ENCODE data around the gene TMEM150C. TPM values are rescaled to one million over a fixed set of nuclear protein-coding genes. Genes with fewer than 3 reads are reported as not detected.

The TMEM150C gene
- total and polyA plus RNA-seq, 2 of the 8 experiments (the other 6 are each of a cell fraction or from before 2014, with no cell fraction given): 1.5 to 1.7 TPM

DNA sequence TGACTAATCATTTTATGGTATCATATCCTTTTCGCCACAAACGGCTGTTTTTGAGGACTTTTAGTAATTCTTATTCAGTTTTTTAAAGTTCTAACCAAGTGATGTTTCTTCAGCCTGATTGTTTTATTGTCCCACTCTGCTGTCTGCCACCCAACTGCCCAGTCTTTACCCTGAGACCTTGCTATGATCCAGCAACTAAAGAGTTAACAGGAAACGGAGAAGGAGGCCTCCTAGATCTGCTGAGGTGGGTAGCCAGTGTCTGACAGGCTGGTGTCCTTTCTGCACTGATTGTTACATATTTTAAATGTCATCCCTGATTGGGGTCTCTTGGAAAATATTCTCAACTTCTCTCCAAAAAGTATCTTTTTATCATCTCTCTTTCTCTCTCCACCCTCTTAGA is 7.9 kb upstream of the TMEM150C start:
- Histone ChIP-seq H4K91ac (replicated peaks; ENCODE audit: insufficient read length, low read length) (no peak overlapping the region), H3K4me2 (ENCODE audit: insufficient read depth in 1 of 2, low read depth in 2 of 2, low read length in 2 of 2) (no peak overlapping the region), H3K36me3 (ENCODE audit: control insufficient read depth in 2 of 4, insufficient read depth in 4 of 4, low read length in 3 of 4) (no peaks in the 10 kb centered on the region), H3K18ac (ENCODE audit: extremely low read depth, low read length) (no peak overlapping the region), H4K5ac (ENCODE audit: insufficient read length, low read depth, low read length) (no peak overlapping the region), H3K9me3 (ENCODE audit: insufficient read depth in 2 of 2, low read depth in 1 of 2, low read length in 1 of 2) (no peaks in the 10 kb centered on the region), H2AK5ac (ENCODE audit: low read depth, low read length) (no peak overlapping the region), H3K79me2 (ENCODE audit: control insufficient read depth in 1 of 2, insufficient read depth in 2 of 2, low read length in 2 of 2) (no peaks in the 10 kb centered on the region), H3K23me2 (ENCODE audit: low read depth, low read length) (0 out of 2 replicates have a peak, but pooled peaks cover 2% of the 10 kb centered on the region), H3K14ac (ENCODE audit: insufficient read length) (no peak overlapping the region), H2BK12ac (ENCODE audit: low read depth, low read length) (no peak overlapping the region), H3K4ac (replicated peaks; ENCODE audit: insufficient read length, low read depth, low read length) (no peak overlapping the region), H3K56ac (replicated peaks; ENCODE audit: insufficient read length, low read depth, low read length) (no peak overlapping the region), H3K4me3 (ENCODE audit: extremely low read depth in 1 of 4, insufficient read depth in 2 of 4, low read depth in 3 of 4, low read length in 4 of 4) (no peak overlapping the region), H2BK15ac (ENCODE audit: low read length) (0 out of 2 replicates have a peak overlapping the region, but pooled peaks have one; percentile 40), H2AFZ (ENCODE audit: low read length) (peak overlapping the region; percentile 97; the same call in 1 of the 2 replicates), H3K79me1 (ENCODE audit: low read depth, low read length) (no peaks in the 10 kb centered on the region), H3K27me3 (replicated peaks in 1 of 4; ENCODE audit: control insufficient read depth in 3 of 4, extremely low read depth in 1 of 4, insufficient read depth in 3 of 4, low read length in 3 of 4) (no peaks in the 10 kb centered on the region), H3K4me1 (replicated peaks in 1 of 4; ENCODE audit: control insufficient read depth in 3 of 4, insufficient read depth in 4 of 4, low read length in 3 of 4) (peaks cover 0 to 2% (median under 1%) of the 10 kb centered on the region in 4 experiments; a peak in 2 of 7 replicates), H2BK20ac (ENCODE audit: low read length) (no peak overlapping the region), H4K8ac (ENCODE audit: extremely low read depth, insufficient read depth, low read length) (no peak overlapping the region), H4K20me1 (replicated peaks in 1 of 2; ENCODE audit: control insufficient read depth in 1 of 2, insufficient read depth in 2 of 2, low read length in 2 of 2) (no peaks in the 10 kb centered on the region), H2BK5ac (ENCODE audit: low read depth, low read length) (no peak overlapping the region), H3K27ac (ENCODE audit: low read depth, low read length) (no peak overlapping the region), H3K9ac (replicated peaks in 1 of 4; ENCODE audit: extremely low read depth in 1 of 4, low read depth in 3 of 4, low read length in 3 of 4) (no peak overlapping the region), H3K23ac (ENCODE audit: insufficient read length) (no peak overlapping the region), H2BK120ac (replicated peaks; ENCODE audit: low read depth, low read length) (no peak overlapping the region)
- 71% methylated on average over 3 of the region's 3 CpGs; no CpG with 5 or more reads in 1 of the 2 experiments for WGBS, 2 experiments (ENCODE audit: extremely low coverage in 1 of 2, insufficient coverage in 1 of 2, insufficient read length in 1 of 2, insufficient replicate concordance in 2 of 2, low coverage in 1 of 2, low lambda C conversion rate in 2 of 2, missing lambda C conversion rate in 1 of 2)
- no peak for FAIRE-seq
- ChIA-PET CTCF (ENCODE audit: partially characterized antibody) (interaction anchor here (0.9 to 1.5 kb wide), 6 partner anchors 9 to 173 kb away, joined by 3 to 6 read pairs (median 4); no protein-coding TSS in a partner anchor), POLR2A (ENCODE audit: partially characterized antibody) (interaction anchor here (0.6 kb wide), 1 partner anchor 135 kb away, joined by 3 read pairs; no protein-coding TSS in a partner anchor)
- DNase-seq (ENCODE audit: low read depth in 1 of 2, low spot score in 2 of 2): no peak
- TF ChIP-seq HDAC2 (IDR thresholded peaks at IDR 0.05; ENCODE audit: borderline replicate concordance in 1 of 2, low read depth in 2 of 2, low read length in 2 of 2): no peak
- TF ChIP-seq SIX5 (IDR thresholded peaks at IDR 0.05; ENCODE audit: low read depth, low read length): no peak
- TF ChIP-seq HDAC6 (IDR thresholded peaks at IDR 0.05; ENCODE audit: low read depth, low read length): no peak
- TF ChIP-seq CEBPB (IDR thresholded peaks at IDR 0.05; ENCODE audit: low read depth, low read length): no peak
- TF ChIP-seq CBX5 (IDR thresholded peaks at IDR 0.05; ENCODE audit: low read depth, low read length): no peak
- TF ChIP-seq SUZ12 (IDR thresholded peaks at IDR 0.05; ENCODE audit: low read length): no peak
- TF ChIP-seq SP4 (IDR thresholded peaks at IDR 0.05; ENCODE audit: low read length): no peak
- no peak for TF ChIP-seq SAP30 (IDR thresholded peaks at IDR 0.05; ENCODE audit: insufficient read depth, insufficient replicate concordance, low read length)

Measured in H1 (cell line).